WTC11 (cell line): Measurements from ENCODE around the gene LRP4. TPM values are rescaled to one million over a fixed set of nuclear protein-coding genes. Genes with fewer than 3 reads are reported as not detected.

ENCODE experiments used
- ATAC-seq: fragments of 200-7000 bp; cut with Tn5 transposase; 2 replicates; pipeline ENCODE4 v1.10.0; 2021; ENCODE audit warnings: mild to moderate bottlenecking, moderate library complexity
- CTCF ChIA-PET: fragments of 300-600 bp; sonication (Branson Sonifier 250); formaldehyde crosslinking; loops from one replicate; lab custom pipeline; 2021; ENCODE audit warnings: antibody characterized with exemption; lab: Charles Lee
- POLR2A ChIA-PET: fragments of 350-600 bp; sonication (Branson Sonifier 250); formaldehyde crosslinking; loops from one replicate; lab custom pipeline; 2021; ENCODE audit warnings: antibody characterized with exemption; lab: Charles Lee
- DNase-seq: peaks from one replicate; pipeline ENCODE4 v3.0.0; 2021; ENCODE audit warnings: low spot score
- H3K27ac Mint-ChIP-seq: 2 replicates; pipeline ENCODE4 v1.8.0; 2021; ENCODE audit warnings: mixed read lengths
- H3K27me3 Mint-ChIP-seq: 2 replicates; pipeline ENCODE4 v1.8.0; 2021; ENCODE audit warnings: low read depth, mild to moderate bottlenecking, moderate library complexity, mixed read lengths
- H3K36me3 Mint-ChIP-seq: 2 replicates; pipeline ENCODE4 v1.8.0; 2021; ENCODE audit warnings: mixed read lengths
- H3K4me1 Mint-ChIP-seq: 2 replicates; pipeline ENCODE4 v1.8.0; 2022; ENCODE audit warnings: mixed read lengths
- H3K4me3 Mint-ChIP-seq: 2 replicates; pipeline ENCODE4 v1.8.0; 2021; ENCODE audit warnings: mild to moderate bottlenecking, moderate library complexity, mixed read lengths
- H3K9me3 Mint-ChIP-seq: 2 replicates; pipeline ENCODE4 v1.8.0; 2021; ENCODE audit warnings: mixed read lengths
- CREM ChIP-seq: sonication (generic); formaldehyde crosslinking; IDR thresholded peaks from 2 replicates; pipeline ENCODE4 v1.8.1; 2022; ENCODE audit warnings: mild to moderate bottlenecking, missing genetic modification reagents, moderate library complexity
- FOXP1 ChIP-seq: sonication (generic); formaldehyde crosslinking; IDR thresholded peaks from 2 replicates; pipeline ENCODE4 v1.8.0; 2022; ENCODE audit warnings: missing genetic modification reagents, mild to moderate bottlenecking, moderate library complexity, borderline replicate concordance
- HMGA2 ChIP-seq: fragments of 250-450 bp; sonication (Bioruptor Pico); IDR thresholded peaks from 2 replicates; pipeline ENCODE4 v1.4.0; 2021; ENCODE audit warnings: mild to moderate bottlenecking, moderate library complexity
- NFATC4 ChIP-seq: fragments of 250-450 bp; sonication (Bioruptor Pico); IDR thresholded peaks from 2 replicates; pipeline ENCODE4 v1.9.0; 2021; ENCODE audit warnings: mild to moderate bottlenecking
- NFE2L1 ChIP-seq: sonication (generic); formaldehyde crosslinking; IDR thresholded peaks from 2 replicates; pipeline ENCODE4 v1.8.1; 2023; ENCODE audit warnings: missing genetic modification reagents
- PRRX2 ChIP-seq: fragments of 250-450 bp; sonication (Bioruptor Pico); IDR thresholded peaks from 2 replicates; pipeline ENCODE4 v1.8.0; 2021; ENCODE audit warnings: mild to moderate bottlenecking
- TEAD4 ChIP-seq: sonication (generic); formaldehyde crosslinking; IDR thresholded peaks from 2 replicates; pipeline ENCODE4 v1.8.0; 2022; ENCODE audit warnings: mild to moderate bottlenecking, missing genetic modification reagents
- ZNF138 ChIP-seq: sonication (generic); formaldehyde crosslinking; conservative IDR thresholded peaks from 2 replicates; pipeline ENCODE4 v1.8.1; 2022; ENCODE audit warnings: mild to moderate bottlenecking, moderate library complexity, missing genetic modification reagents
- ZNF396 ChIP-seq: fragments of 250-450 bp; sonication (Bioruptor Pico); IDR thresholded peaks from 2 replicates; pipeline ENCODE4 v1.8.0; 2021; ENCODE audit warnings: mild to moderate bottlenecking, moderate library complexity, borderline replicate concordance
- ZNF423 ChIP-seq: fragments of 250-450 bp; sonication (Bioruptor Pico); IDR thresholded peaks from 2 replicates; pipeline ENCODE4 v2.1.2; 2022; ENCODE audit warnings: mild to moderate bottlenecking, moderate library complexity
- ZNF671 ChIP-seq: fragments of 250-450 bp; sonication (Bioruptor Pico); IDR thresholded peaks from 2 replicates; pipeline ENCODE4 v1.8.0; 2021; ENCODE audit warnings: mild to moderate bottlenecking
- total RNA-seq: library from RNA; stranded (reverse); gene quantifications from 3 replicates; pipeline ENCODE4 v1.2.3, GENCODE V29; 2021
- TF ChIP-seq, protein P1 (sequence below): fragments of 250-450 bp; sonication (Bioruptor Pico); IDR thresholded peaks from 2 replicates; pipeline ENCODE4 v1.9.0; 2021; ENCODE audit warnings: mild to moderate bottlenecking
- TF ChIP-seq, protein P2 (sequence below): sonication (generic); formaldehyde crosslinking; IDR thresholded peaks from 2 replicates; pipeline ENCODE4 v1.8.1; 2022; ENCODE audit warnings: mild to moderate bottlenecking, moderate library complexity, missing genetic modification reagents
- TF ChIP-seq, protein P3 (sequence below): sonication (generic); formaldehyde crosslinking; IDR thresholded peaks from 2 replicates; pipeline ENCODE4 v1.8.1; 2023; ENCODE audit warnings: mild to moderate bottlenecking, moderate library complexity, missing genetic modification reagents
- TF ChIP-seq, protein P4 (sequence below): fragments of 250-450 bp; sonication (Bioruptor Pico); IDR thresholded peaks from 2 replicates; pipeline ENCODE4 v1.8.0; 2021; ENCODE audit warnings: mild to moderate bottlenecking
- TF ChIP-seq, protein P5 (sequence below): fragments of 200-600 bp; IDR thresholded peaks from 2 replicates; pipeline ENCODE4 v1.8.0; 2022; ENCODE audit warnings: antibody characterized with exemption
- TF ChIP-seq, protein P6 (sequence below): sonication (generic); formaldehyde crosslinking; IDR thresholded peaks from 2 replicates; pipeline ENCODE4 v1.8.0; 2022; ENCODE audit warnings: mild to moderate bottlenecking, missing genetic modification reagents
- TF ChIP-seq, protein P7 (sequence below): sonication (generic); formaldehyde crosslinking; IDR thresholded peaks from 2 replicates; pipeline ENCODE4 v1.8.0; 2022; ENCODE audit warnings: missing genetic modification reagents
- TF ChIP-seq, protein P8 (sequence below): fragments of 250-450 bp; sonication (Bioruptor Pico); conservative IDR thresholded peaks from 2 replicates; pipeline ENCODE4 v1.9.0; 2021; ENCODE audit warnings: mild to moderate bottlenecking

The LRP4 gene
- total RNA-seq, 1 experiment from 2014 or later = 39.5 TPM

DNA sequence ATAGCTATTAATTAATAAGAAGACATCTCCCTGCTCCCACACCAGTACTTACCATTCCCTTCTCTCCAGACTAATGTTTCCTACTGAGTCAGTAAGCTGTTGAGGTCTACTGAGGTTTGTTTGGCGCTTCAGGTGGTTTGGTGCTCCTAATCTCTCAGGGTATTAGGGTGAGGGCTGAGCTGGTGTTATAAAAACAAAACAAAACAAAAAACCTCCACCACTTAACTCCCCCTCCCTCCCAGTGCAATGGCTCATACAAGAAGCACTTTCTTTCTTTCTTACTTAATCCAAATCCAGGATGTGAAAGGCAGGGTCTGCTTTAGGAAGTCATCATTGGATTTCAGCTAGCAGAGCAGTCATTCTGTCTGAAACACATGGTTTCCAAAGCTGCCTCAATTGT, 33.5 kb upstream of the LRP4 start:
- H3K9me3 Mint-ChIP-seq = no peaks in the 10 kb centered on the region
- H3K4me1 Mint-ChIP-seq = no peaks in the 10 kb centered on the region; the same call in 1 of the 2 replicates
- TF ChIP-seq, protein P1, sequence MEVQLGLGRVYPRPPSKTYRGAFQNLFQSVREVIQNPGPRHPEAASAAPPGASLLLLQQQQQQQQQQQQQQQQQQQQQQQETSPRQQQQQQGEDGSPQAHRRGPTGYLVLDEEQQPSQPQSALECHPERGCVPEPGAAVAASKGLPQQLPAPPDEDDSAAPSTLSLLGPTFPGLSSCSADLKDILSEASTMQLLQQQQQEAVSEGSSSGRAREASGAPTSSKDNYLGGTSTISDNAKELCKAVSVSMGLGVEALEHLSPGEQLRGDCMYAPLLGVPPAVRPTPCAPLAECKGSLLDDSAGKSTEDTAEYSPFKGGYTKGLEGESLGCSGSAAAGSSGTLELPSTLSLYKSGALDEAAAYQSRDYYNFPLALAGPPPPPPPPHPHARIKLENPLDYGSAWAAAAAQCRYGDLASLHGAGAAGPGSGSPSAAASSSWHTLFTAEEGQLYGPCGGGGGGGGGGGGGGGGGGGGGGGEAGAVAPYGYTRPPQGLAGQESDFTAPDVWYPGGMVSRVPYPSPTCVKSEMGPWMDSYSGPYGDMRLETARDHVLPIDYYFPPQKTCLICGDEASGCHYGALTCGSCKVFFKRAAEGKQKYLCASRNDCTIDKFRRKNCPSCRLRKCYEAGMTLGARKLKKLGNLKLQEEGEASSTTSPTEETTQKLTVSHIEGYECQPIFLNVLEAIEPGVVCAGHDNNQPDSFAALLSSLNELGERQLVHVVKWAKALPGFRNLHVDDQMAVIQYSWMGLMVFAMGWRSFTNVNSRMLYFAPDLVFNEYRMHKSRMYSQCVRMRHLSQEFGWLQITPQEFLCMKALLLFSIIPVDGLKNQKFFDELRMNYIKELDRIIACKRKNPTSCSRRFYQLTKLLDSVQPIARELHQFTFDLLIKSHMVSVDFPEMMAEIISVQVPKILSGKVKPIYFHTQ (CRISPR knock-in tag) = no peak
- TF ChIP-seq ZNF671 (CRISPR knock-in tag) (no peak), PRRX2 (CRISPR knock-in tag) (no peak), HMGA2 (CRISPR knock-in tag) (no peak), ZNF396 (CRISPR knock-in tag) (no peak), ZNF423 (CRISPR knock-in tag) (no peak), CREM (CRISPR knock-in tag) (no peak), NFE2L1 (CRISPR knock-in tag) (no peak)
- TF ChIP-seq, protein P2, sequence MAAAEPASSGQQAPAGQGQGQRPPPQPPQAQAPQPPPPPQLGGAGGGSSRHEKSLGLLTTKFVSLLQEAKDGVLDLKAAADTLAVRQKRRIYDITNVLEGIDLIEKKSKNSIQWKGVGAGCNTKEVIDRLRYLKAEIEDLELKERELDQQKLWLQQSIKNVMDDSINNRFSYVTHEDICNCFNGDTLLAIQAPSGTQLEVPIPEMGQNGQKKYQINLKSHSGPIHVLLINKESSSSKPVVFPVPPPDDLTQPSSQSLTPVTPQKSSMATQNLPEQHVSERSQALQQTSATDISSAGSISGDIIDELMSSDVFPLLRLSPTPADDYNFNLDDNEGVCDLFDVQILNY (CRISPR knock-in tag) = no peak
- TF ChIP-seq, protein P3, sequence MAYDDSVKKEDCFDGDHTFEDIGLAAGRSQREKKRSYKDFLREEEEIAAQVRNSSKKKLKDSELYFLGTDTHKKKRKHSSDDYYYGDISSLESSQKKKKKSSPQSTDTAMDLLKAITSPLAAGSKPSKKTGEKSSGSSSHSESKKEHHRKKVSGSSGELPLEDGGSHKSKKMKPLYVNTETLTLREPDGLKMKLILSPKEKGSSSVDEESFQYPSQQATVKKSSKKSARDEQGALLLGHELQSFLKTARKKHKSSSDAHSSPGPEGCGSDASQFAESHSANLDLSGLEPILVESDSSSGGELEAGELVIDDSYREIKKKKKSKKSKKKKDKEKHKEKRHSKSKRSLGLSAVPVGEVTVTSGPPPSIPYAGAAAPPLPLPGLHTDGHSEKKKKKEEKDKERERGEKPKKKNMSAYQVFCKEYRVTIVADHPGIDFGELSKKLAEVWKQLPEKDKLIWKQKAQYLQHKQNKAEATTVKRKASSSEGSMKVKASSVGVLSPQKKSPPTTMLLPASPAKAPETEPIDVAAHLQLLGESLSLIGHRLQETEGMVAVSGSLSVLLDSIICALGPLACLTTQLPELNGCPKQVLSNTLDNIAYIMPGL = no peak
- TF ChIP-seq, protein P4, sequence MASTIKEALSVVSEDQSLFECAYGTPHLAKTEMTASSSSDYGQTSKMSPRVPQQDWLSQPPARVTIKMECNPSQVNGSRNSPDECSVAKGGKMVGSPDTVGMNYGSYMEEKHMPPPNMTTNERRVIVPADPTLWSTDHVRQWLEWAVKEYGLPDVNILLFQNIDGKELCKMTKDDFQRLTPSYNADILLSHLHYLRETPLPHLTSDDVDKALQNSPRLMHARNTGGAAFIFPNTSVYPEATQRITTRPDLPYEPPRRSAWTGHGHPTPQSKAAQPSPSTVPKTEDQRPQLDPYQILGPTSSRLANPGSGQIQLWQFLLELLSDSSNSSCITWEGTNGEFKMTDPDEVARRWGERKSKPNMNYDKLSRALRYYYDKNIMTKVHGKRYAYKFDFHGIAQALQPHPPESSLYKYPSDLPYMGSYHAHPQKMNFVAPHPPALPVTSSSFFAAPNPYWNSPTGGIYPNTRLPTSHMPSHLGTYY (CRISPR knock-in tag) = no peak
- TF ChIP-seq, protein P5, sequence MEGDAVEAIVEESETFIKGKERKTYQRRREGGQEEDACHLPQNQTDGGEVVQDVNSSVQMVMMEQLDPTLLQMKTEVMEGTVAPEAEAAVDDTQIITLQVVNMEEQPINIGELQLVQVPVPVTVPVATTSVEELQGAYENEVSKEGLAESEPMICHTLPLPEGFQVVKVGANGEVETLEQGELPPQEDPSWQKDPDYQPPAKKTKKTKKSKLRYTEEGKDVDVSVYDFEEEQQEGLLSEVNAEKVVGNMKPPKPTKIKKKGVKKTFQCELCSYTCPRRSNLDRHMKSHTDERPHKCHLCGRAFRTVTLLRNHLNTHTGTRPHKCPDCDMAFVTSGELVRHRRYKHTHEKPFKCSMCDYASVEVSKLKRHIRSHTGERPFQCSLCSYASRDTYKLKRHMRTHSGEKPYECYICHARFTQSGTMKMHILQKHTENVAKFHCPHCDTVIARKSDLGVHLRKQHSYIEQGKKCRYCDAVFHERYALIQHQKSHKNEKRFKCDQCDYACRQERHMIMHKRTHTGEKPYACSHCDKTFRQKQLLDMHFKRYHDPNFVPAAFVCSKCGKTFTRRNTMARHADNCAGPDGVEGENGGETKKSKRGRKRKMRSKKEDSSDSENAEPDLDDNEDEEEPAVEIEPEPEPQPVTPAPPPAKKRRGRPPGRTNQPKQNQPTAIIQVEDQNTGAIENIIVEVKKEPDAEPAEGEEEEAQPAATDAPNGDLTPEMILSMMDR = no peak
- TF ChIP-seq, protein P6, sequence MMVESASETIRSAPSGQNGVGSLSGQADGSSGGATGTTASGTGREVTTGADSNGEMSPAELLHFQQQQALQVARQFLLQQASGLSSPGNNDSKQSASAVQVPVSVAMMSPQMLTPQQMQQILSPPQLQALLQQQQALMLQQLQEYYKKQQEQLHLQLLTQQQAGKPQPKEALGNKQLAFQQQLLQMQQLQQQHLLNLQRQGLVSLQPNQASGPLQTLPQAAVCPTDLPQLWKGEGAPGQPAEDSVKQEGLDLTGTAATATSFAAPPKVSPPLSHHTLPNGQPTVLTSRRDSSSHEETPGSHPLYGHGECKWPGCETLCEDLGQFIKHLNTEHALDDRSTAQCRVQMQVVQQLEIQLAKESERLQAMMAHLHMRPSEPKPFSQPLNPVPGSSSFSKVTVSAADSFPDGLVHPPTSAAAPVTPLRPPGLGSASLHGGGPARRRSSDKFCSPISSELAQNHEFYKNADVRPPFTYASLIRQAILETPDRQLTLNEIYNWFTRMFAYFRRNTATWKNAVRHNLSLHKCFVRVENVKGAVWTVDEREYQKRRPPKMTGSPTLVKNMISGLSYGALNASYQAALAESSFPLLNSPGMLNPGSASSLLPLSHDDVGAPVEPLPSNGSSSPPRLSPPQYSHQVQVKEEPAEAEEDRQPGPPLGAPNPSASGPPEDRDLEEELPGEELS (CRISPR knock-in tag) = no peak
- TF ChIP-seq, all 79 proteins: peak for 0
- Mint-ChIP-seq H3K27me3 (no peaks in the 10 kb centered on the region), H3K36me3 (no peaks in the 10 kb centered on the region), H3K27ac (no peak overlapping the region), H3K4me3 (no peak overlapping the region)
- DNase-seq (no peak), ATAC-seq (no peak)
- CTCF ChIA-PET = interaction anchor here (2.6 kb wide), 1 partner anchor 201 kb away, joined by 10 read pairs; no protein-coding TSS in a partner anchor
- POLR2A ChIA-PET = no interaction called here

DNA sequence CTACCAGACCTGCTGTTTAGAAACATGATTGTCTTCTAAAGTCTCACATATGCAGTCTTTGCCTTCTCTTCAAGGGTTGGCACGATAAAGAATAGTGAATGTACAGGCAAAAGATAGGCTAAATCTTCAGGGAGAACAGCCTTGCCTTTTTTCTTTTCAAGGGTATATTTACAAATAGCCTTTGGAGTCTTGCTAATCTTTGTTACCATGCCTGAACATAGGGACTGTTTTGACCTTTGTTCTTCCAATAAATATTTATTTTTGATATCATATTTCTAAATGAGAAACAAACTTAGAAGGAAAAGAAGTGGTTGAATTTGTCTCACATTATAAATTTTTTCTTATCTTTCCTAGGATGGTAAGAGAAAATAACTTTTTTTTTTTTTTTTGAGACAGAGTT, 30.9 kb upstream of the LRP4 start:
- no peak overlapping the region for H3K27ac Mint-ChIP-seq
- POLR2A ChIA-PET = no interaction called here
- no peaks in the 10 kb centered on the region; the same call in 1 of the 2 replicates for H3K4me1 Mint-ChIP-seq
- TF ChIP-seq HMGA2 (CRISPR knock-in tag) (no peak), FOXP1 (CRISPR knock-in tag) (no peak), TEAD4 (CRISPR knock-in tag) (no peak), ZNF138 (no peak), ZNF423 (CRISPR knock-in tag) (no peak), NFATC4 (CRISPR knock-in tag) (no peak)
- TF ChIP-seq, protein P7, sequence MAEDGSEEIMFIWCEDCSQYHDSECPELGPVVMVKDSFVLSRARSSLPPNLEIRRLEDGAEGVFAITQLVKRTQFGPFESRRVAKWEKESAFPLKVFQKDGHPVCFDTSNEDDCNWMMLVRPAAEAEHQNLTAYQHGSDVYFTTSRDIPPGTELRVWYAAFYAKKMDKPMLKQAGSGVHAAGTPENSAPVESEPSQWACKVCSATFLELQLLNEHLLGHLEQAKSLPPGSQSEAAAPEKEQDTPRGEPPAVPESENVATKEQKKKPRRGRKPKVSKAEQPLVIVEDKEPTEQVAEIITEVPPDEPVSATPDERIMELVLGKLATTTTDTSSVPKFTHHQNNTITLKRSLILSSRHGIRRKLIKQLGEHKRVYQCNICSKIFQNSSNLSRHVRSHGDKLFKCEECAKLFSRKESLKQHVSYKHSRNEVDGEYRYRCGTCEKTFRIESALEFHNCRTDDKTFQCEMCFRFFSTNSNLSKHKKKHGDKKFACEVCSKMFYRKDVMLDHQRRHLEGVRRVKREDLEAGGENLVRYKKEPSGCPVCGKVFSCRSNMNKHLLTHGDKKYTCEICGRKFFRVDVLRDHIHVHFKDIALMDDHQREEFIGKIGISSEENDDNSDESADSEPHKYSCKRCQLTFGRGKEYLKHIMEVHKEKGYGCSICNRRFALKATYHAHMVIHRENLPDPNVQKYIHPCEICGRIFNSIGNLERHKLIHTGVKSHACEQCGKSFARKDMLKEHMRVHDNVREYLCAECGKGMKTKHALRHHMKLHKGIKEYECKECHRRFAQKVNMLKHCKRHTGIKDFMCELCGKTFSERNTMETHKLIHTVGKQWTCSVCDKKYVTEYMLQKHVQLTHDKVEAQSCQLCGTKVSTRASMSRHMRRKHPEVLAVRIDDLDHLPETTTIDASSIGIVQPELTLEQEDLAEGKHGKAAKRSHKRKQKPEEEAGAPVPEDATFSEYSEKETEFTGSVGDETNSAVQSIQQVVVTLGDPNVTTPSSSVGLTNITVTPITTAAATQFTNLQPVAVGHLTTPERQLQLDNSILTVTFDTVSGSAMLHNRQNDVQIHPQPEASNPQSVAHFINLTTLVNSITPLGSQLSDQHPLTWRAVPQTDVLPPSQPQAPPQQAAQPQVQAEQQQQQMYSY = no peak
- TF ChIP-seq, protein P8, sequence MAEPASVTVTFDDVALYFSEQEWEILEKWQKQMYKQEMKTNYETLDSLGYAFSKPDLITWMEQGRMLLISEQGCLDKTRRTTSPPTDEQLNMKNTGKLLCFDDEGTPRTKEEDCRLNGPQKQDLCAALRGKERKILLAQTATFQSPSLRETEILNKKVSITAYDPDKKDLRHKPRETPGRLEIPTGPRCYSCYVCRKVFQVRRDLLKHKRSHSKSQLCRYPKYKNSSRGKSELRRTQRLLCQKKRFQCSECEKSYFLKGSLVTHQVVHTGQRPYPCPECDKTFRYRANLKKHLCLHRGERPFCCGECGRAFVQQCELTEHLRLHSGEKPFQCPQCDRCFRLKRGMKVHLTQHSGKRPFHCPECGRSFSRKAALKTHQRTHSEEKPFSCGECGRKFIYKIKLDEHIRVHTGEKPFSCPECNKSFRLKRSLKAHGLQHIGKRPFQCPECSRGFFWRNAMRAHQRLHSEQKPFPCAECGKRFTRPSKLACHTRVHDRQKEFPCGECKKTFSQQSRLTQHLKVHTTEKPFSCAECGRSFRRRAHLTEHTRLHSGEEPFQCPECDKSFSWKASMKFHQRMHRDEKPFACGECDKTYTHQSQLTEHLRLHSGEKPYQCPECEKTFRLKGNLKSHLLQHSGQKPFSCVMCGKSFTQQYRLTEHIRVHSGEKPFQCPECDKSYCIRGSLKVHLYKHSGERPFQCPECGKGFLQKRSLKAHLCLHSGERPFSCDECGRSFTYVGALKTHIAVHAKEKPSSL (CRISPR knock-in tag) = no peak

More for the DNA sequence above, 30.9 kb upstream of the LRP4 start:
- ATAC-seq (no peak), DNase-seq (no peak)
- Mint-ChIP-seq H3K4me3 (no peak overlapping the region), H3K36me3 (no peaks in the 10 kb centered on the region), H3K27me3 (no peaks in the 10 kb centered on the region), H3K9me3 (no peaks in the 10 kb centered on the region)
- CTCF ChIA-PET = interaction anchor here (1.1 kb wide), 1 partner anchor 204 kb away, joined by 3 read pairs; no protein-coding TSS in a partner anchor
